Measurements from ENCODE around the gene TANGO2. TPM values are rescaled to one million over a fixed set of nuclear protein-coding genes. Genes with fewer than 3 reads are reported as not detected.

TANGO2 gene
- total RNA-seq, 4 donors from 2014 or later: 31.7 to 56.7 (median 39.0) TPM

DNA sequence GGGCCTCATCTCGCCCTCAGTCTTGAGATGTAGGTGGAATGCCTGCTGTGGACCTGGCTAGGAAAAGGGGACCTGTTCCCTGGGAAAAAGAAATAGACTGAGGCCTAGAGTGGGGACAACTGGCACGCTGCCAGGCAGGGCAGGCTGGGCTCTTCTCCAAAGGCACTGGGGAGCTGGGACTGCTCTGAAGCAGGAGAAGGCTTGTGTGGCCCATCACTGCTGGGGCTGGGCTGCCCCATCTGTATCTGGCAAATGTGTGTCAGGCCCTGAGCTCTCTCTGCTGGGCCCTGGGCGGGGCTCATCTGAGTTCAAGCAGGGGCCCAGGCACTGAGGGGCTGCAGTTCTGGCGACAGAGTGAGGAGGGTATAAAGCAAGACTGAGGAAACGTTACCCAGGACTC lies 37.2 kb upstream of the TANGO2 start:
- peak overlapping the region in 3 of 4 donors; percentile 9 to 93 (median 50) for H3K27ac ChIP-seq
- DNase-seq (ENCODE audit: low spot score in 2 of 2): no peak
- H3K27me3 ChIP-seq: no peaks in the 10 kb centered on the region
- H3K4me3 ChIP-seq: no peak overlapping the region
- H3K36me3 ChIP-seq: peaks cover 0 to 37% (median 0%) of the 10 kb centered on the region in 3 donors
- WGBS, 2 donors: 55 to 64% methylated on average over 5 of the region's 5 CpGs
- TF ChIP-seq, protein P1, sequence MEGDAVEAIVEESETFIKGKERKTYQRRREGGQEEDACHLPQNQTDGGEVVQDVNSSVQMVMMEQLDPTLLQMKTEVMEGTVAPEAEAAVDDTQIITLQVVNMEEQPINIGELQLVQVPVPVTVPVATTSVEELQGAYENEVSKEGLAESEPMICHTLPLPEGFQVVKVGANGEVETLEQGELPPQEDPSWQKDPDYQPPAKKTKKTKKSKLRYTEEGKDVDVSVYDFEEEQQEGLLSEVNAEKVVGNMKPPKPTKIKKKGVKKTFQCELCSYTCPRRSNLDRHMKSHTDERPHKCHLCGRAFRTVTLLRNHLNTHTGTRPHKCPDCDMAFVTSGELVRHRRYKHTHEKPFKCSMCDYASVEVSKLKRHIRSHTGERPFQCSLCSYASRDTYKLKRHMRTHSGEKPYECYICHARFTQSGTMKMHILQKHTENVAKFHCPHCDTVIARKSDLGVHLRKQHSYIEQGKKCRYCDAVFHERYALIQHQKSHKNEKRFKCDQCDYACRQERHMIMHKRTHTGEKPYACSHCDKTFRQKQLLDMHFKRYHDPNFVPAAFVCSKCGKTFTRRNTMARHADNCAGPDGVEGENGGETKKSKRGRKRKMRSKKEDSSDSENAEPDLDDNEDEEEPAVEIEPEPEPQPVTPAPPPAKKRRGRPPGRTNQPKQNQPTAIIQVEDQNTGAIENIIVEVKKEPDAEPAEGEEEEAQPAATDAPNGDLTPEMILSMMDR (IDR thresholded peaks at IDR 0.05): no peak
- TF ChIP-seq POLR2A (IDR thresholded peaks at IDR 0.05): no peak
- no peak for TF ChIP-seq EP300 (IDR thresholded peaks at IDR 0.05)
- H3K9me3 ChIP-seq: no peaks in the 10 kb centered on the region
- peaks cover 0 to 60% (median 18%) of the 10 kb centered on the region in 4 donors for H3K4me1 ChIP-seq

DNA sequence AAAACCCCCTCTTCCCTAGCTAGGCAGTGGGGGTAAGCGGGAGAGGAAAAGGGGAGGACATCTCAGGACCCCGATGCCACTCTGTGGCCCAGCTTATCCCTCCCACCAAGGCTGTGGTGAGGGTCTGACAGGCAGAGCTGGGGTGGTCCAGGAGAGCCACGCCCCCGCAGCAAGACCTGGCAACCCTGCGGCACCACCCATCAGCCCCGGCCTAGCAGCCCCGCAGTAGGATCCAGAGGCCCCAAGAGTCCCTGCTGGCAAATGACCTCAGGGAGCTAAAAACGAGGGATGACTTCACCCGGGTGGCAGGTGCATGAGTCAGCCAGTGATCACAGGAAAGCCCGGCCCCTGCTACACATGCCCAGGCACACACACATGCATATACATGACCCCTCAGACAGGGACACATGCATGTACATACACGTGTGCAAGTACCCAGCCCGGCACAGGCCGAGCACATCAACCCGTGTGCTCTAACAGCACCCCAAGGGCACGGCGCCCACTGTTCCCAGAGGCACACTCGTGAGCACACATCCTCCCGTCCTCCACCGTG lies 36.6 kb upstream of the TANGO2 start:
- H3K36me3 ChIP-seq: peaks cover 0 to 32% (median 0%) of the 10 kb centered on the region in 3 donors
- H3K27me3 ChIP-seq: no peaks in the 10 kb centered on the region
- H3K4me3 ChIP-seq: no peak overlapping the region
- 58 to 66% methylated on average over 8 to 16 of the region's 19 CpGs for whole genome bisulfite sequencing, 2 donors
- no peak for DNase-seq (ENCODE audit: low spot score in 2 of 2)
- H3K4me1 ChIP-seq: peaks cover 0 to 66% (median 18%) of the 10 kb centered on the region in 4 donors
- peak overlapping the region; percentile 9 to 93 (median 48) for H3K27ac ChIP-seq
- no peaks in the 10 kb centered on the region for H3K9me3 ChIP-seq
- TF ChIP-seq EP300 (IDR thresholded peaks at IDR 0.05) (no peak), POLR2A (IDR thresholded peaks at IDR 0.05) (no peak)
- TF ChIP-seq, protein P1 (IDR thresholded peaks at IDR 0.05): no peak

DNA sequence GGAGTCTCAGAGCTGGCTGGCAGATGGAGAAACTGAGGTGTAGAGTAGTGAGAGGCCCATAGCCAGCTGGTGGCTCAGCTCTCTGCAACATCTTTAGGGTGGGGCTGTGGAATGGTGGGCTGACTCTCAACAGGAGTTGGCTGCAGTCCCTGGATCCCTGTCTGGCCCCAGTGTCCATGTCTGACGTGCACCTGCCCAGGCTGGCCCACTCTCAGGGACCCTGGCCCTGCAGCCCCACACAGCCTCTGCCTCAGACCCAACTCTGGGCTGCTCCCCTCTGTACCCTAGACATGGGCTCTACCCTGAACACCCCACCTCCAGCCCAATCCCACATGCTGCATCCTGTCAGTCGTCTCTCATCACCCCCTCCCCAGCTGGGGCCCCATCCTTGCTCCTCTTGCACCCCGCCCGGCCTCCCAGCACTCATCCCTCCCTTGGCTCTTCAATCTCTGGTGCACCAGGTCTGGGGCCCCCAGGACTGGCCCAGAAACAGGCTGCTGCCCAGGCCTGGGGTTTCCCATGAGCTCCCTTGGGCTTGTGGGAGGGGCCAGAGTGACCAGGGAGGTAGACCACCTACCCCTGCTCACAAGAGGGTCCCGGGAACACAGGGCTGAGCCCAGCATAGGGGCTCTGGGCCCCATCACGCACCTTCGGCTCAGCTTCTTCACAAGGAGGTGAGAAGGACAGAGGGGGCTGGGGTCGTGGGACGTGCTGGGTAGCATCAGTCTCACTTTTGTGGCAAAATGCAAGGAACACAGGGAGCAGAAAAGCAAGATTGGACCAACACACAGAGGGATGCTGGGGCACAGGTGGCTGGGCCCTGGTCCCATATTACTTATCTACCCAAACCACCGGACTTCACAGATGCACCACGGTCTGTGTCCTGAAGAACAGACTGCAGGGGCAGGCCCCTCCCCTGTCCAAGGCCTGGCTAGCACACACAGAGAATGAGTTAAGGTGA lies 35.8 kb upstream of the TANGO2 start:
- DNase-seq (ENCODE audit: low spot score in 2 of 2): no peak
- peak overlapping the region in 3 of 4 donors; percentile 1 to 93 (median 6) for H3K27ac ChIP-seq
- no peak for TF ChIP-seq POLR2A (IDR thresholded peaks at IDR 0.05)
- TF ChIP-seq EP300 (IDR thresholded peaks at IDR 0.05): no peak
- H3K36me3 ChIP-seq: peaks cover 0 to 23% (median 0%) of the 10 kb centered on the region in 3 donors
- H3K4me3 ChIP-seq: peak overlapping the region in 2 of 4 donors; percentile 83 to 84
- H3K9me3 ChIP-seq: no peaks in the 10 kb centered on the region
- 60 to 70% methylated on average over 10 to 11 of the region's 11 CpGs for WGBS, 2 donors
- no peaks in the 10 kb centered on the region for H3K27me3 ChIP-seq
- peaks cover 0 to 74% (median 18%) of the 10 kb centered on the region in 4 donors for H3K4me1 ChIP-seq

DNA sequence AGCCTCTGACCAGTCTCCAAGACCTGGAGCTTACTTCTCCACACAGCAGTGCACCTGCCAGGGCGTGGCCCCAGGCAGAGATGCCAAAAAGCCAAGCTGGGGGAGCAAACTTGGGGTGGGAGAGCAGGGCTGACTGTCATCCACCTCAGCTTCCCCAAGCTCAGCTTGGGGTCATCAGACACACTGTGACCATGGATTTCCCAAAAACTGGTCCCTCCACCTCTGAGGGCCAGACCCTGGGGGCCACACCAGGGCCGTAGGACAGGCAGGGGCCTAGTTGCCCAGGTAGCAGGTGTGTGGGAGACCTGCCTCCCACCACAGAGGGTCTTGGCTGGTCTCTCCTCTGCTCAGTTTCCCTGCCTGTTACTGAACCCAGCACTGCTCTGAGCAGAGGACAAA lies 34.9 kb upstream of the TANGO2 start:
- Histone ChIP-seq H3K4me1 (peaks cover 0 to 83% (median 25%) of the 10 kb centered on the region in 4 donors), H3K4me3 (peak overlapping the region; percentile 71 to 84 (median 80)), H3K27ac (peak overlapping the region; percentile 77 to 93 (median 85)), H3K9me3 (no peaks in the 10 kb centered on the region), H3K27me3 (no peaks in the 10 kb centered on the region), H3K36me3 (peaks cover 0 to 15% (median 0%) of the 10 kb centered on the region in 3 donors)
- 50 to 75% methylated on average over 1 to 2 of the region's 2 CpGs for WGBS, 2 donors
- TF ChIP-seq, protein P1 (IDR thresholded peaks at IDR 0.05): no peak
- no peak for TF ChIP-seq EP300 (IDR thresholded peaks at IDR 0.05)
- DNase-seq (ENCODE audit: low spot score in 2 of 2): no peak

DNA sequence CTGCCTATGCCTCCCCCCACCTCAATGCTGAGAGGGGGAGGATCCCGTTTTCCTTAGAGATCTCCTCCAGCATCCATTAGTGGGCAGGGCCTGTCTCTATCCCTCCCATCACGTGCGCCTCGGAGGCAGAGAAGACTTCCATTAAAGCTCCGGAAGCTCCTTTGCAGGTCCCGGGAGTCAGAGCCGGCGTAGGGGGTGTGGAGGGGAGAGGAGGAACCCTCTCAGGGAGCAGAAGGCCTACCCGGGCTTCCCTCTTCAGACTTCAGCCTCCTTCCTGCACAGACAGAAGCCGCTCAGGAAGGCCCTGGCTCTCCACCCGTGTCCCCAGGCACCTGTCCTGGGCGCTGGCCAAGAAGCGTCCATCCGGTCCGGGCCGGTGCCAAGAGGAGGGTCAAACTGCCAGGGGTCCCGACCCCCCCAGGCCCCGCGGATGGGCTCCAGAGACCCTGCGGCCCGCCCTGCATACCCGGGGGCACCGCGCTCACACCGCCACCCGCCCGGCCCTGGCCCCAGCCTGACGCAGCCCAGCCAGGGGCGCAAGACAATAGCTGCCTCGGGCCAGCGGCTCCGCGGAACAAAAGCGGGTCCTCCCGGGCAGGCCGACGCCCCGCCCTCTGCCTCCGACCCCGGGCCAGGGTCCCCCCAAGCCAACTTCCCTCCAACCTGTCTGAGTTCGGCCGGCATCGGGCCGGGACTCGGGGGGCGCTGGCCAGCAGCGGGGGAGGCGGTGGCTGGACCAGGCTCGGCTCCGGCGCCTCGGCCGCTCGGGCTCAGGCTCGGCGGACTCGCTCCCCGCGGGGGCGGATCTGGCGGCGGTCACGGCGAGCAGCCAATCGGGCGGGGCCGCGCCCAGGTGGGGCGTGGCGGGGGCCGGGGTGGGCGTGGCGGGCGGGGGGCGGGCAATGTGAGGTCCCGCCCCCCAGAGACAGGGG lies 34.2 kb upstream of the TANGO2 start:
- peaks cover 0 to 90% (median 31%) of the 10 kb centered on the region in 4 donors for H3K4me1 ChIP-seq
- TF ChIP-seq EP300 (IDR thresholded peaks at IDR 0.05) (peak in 1 of 2 donors; percentile 58), POLR2A (IDR thresholded peaks at IDR 0.05) (peak in 1 of 2 donors; percentile 64)
- TF ChIP-seq, protein P1 (IDR thresholded peaks at IDR 0.05): no peak
- H3K36me3 ChIP-seq: peaks cover 0 to 8% (median 0%) of the 10 kb centered on the region in 3 donors
- peak overlapping the region; percentile 71 to 84 (median 80) for H3K4me3 ChIP-seq
- no peaks in the 10 kb centered on the region for H3K9me3 ChIP-seq
- WGBS, 2 donors: 1% methylated on average over 15 to 45 of the region's 76 CpGs
- no peaks in the 10 kb centered on the region for H3K27me3 ChIP-seq
- peak; percentile 59 to 62 for DNase-seq (ENCODE audit: low spot score in 2 of 2)
- peak overlapping the region; percentile 77 to 93 (median 85) for H3K27ac ChIP-seq
